Stimulated activated CD8-positive, alpha-beta memory T cell treated with anti-CD3 and anti-CD28 coated beads, Interleukin-12 subunit alpha, Interleukin-12 subunit beta, amount 100 ng/mL, for 1 hour (primary cell): ENCODE measurements around the gene SORBS1.

Experiments
- DNase-seq: peaks from one replicate; pipeline ENCODE4 v3.0.0-alpha.2; 2020; ENCODE audit warnings: low read depth

SORBS1 gene

DNA sequence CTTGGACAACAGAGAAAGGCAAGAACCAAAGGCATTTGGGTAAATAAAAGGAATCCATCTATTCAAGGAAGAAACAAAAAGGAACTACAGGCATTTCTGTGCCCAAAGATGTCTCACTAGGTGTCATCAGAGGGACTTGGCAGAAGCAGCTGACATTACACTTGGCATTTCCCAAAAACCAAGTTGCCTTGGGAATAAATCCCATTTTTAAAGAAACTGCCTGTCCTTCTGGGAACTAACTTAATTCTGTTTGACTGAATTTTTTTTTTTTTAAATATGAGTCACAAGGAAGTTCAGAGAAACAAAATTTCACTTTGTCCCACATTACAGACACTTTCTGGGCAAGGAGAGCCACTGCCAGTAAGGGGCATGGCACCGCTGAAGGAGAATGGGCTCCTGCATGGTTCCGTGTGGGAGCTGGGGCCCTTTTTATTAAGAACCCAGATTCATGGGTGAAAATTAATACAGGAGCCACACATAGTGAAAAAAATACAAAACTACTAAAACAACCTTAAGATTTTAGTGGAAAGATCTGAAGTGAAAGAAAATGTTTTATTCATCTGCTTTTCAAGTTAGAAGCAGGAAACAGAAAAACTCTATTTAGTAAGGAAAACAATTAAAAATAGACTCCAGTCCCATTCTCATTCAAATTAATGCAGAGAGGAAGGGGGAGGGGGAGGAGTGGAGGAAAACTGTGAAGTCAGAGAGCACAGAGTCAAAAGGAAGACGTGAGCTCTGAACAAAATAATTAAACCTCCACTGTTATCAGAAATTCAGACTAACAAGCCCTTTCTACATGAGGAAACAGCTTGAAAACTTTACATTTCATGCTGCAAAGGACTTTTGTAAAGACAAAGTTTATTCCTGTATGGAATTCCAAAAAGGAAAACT is 151.9 kb downstream of the SORBS1 start:
- no peak for DNase-seq

DNA sequence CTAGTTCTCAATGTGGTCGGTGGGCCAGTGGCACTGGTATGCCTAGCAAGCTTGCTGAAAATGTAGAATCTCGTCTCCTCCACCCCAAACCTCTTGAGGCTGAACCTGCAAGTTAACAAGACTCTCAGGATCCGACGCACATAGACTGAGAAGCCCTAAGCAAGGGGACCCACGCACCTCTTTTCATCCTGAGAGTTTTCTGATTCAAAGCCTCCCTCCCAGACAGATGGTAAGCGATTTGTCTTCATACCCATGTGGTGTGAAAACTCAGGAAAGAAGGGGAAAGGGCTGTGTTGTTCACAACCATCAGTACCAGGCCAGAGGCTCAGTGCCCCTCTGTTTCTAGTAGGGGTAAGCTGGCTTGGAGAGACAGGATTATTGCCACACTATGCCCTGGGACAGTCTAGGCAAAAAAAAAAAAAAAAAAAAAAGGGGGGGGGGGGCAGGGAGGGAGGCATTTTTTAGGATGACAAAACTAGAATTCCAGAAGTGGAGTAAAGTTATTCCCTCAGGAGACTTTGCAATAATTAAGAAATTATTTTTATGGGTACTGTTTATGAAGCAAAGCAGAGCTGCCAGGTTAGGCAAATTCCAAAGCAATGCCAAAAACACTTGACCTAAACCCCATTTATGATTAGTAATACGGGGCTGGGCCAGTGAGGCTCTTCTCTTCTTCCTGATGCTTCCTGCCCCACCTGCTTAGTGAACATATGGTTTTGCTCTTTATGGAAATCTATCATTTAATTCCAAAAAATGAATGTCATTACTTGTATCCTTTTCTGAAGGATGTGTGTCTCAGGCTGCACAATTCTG is 152.8 kb downstream of the SORBS1 start:
- DNase-seq, result no peak

DNA sequence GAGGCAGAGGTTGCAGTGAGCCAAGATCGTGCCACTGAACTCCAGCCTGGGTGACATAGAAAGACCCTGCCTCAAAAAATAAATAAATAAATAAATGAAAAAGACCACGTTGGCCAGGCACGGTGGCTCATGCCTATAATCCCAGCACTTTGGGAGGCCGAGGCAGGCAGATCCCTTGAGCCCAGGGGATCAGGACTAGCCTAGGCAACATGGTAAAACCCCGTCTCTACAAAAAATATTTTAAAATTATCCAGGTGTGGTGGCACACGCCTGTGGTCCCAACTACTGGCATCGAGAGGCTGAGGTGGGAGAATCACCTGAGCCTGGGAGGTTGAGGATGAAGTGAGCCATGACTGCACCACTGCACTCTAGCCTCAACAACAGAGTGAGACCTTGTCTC is 153.6 kb downstream of the SORBS1 start:
- DNase-seq, result no peak

DNA sequence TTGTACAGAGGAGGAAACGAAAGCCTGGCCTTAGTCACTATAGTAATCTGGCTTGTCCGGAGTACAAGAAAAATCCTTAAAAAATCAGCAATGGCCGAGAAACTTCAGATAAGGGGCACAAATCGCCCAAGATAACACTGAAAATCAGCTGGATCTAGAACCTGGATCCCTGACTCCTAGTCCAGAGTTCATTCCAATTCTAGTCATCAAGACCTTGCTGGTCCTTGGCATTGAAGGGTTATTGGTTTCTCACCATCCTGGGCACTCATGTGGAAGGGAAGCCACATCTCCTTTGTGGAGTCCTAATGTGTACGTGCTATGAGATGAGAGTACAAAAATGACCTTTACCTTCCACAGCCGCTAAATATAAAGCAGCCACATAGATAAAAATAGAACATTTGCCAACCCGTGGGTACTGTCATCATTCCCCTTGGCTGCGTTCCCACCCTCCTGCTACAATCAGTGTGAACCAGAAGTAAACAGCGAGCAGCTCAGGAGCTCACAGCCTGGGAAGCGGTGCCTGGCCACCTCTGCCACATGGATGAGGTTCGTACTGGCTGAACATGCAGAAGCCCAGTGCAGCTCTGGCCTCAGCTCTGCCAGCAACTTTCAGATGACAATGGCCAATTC is 154.4 kb downstream of the SORBS1 start:
- DNase-seq, result no peak

DNA sequence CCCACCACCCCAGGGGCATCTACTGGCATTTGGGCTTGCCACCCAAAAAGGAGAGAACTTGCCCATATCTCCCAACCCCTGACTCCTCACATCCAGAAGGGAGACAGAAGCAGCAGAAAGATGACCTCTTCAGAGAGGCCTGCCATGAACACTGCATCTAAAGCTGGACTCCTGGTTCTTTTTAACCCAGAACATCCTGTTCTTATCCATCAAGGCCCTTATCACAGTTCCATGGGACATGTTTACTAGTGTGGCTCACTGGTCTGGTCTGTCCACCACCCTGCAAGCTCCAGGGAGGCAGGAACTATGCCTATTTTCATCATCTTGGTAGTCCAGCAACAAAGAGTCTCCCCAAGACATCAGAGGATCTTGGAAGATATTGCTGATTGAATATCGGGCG is 155.5 kb downstream of the SORBS1 start:
- DNase-seq, result no peak

DNA sequence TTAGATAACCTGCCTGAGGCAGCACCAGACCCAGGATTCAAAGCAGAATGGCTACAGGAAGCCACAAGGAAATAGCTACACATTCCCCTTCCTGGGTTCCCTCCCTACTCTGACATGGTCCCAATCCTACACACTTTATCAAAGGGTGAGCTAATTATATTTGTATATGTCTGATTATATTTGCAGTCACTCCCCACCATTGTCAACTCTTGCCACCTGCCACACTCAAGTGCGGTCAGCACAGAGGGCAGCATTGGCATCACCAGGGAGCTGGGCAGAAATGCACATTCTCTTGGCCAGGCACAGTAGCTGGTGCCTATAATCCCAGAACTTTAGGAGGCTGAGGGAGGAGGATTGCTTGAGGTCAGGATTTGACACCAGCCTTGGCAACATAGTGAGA is 156.3 kb downstream of the SORBS1 start:
- no peak for DNase-seq

DNA sequence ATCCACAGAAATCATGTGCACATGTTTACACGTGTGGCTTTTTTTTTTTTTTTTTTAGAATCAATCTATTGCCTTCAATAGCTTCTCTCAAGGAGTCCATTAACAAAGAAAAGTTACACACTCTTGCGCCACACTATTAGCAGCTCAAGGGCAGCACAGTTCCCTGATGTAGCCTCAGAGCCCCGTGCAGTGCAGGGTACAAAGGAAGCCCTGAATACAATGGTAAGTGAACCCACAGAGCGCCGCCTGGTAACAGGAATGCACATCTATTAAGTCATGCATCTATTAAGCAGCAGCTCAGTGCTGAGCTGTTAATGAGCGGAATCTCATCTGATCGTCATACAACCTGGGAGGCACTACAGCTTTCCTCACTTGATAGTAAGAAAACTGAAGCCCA is 156.7 kb downstream of the SORBS1 start:
- DNase-seq, result no peak

DNA sequence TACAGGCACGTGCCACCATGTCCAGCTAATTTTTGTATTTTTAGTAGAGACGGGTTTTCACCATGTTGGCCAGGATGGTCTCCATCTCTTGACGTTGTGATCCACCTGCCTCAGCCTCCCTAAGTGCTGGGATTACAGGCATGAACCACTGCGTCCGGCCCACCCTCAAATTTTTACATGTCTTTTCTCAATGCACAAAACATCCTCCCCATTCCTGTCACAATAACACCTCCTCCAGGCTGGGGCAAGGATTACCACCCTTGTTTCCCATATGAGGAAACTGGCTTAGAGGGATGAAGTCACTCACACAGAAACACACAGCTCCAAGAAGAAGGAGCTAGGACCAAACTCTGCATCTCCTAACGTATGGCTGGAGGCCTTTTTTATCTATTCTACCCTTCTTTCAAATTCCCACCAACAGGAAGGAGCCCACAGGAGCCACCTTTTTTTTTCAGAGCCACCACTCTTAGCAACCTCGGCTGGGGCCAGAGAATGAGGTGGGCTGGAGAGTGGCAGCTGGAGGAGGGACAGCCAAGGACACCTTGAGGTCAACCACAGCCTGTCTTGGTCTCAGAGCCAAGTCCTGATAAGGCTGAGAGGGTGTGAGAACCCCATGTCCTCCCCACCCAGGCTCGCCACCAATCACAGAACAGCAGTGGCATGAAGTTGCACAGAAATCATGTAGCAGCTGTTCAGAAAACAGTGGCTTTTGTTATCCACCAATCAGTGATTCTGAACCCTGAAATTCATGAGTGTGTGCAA is 157.3 kb downstream of the SORBS1 start:
- no peak for DNase-seq

DNA sequence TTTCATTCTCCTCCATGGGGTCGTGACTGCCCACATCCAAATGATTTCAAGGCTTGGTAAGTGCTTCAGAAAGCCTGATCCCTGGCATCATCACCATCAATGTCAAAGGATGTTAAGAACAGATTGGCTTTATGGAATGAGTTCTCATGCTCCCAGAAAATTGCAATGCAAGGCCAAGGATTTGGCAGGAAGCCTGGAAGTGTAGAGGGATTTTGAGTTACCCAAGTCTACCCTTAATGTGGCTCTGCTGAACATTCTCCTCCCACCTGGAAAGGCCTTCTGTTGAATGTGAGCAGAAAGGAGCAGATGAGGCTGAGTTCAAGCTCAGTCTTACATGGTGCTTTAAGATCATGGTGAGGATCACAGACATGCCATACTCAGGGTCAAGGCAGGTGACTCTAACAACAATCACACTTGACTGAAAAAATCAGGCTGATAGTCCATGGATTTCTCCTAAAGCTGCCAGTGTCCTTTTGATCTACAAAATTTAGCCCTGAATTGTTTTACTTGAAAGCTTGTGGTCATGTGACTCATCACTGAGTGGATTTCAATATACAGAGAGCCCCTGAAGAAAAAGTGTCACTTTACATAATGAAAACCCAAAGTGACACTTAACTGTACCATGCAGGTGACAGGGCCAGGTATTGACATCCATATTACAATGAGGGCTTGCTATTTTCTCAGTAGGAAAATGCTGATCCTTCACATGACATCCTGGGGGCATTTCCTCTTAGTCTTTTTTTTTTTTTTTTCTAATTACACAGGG is 159.3 kb downstream of the SORBS1 start:
- DNase-seq, result no peak

DNA sequence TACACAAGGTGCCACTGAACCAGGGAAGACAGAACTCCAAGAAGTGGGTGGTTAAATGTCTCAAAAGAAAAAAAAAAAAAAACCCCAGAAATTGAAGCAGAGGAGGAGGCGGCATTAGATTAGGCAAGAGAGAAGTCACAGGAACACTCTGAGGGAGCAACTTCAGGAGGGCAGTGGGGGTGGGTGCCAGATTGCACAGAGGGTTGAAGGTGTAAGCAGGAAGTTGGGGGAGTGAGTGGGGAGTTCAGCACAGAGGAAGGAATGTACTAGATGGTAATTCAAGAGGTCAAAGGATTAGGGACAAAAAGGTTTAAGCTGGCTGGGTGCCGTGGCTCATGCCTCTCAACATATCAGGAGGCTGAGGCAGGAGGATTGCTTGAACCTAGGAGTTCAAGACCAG is 160.4 kb downstream of the SORBS1 start:
- DNase-seq, result no peak

DNA sequence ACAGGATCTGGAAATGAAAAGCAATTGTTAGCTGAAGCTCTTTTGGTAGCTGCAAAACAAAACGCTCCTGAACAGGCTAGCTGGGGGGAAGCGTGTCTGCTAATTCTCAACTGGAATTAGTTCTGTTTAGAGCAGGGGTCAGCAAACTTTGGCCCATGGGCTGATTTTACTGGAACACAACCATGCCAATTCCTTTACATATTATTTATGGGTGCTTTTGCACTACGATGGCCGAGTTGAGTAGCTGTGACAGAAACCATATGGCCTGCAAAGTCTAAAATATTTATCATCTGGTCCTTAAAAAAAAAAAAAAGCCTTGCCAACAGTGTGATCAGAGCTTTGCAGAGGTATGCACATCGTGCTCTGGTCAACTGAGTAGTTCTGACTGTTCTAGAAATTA is 162.0 kb downstream of the SORBS1 start:
- no peak for DNase-seq

DNA sequence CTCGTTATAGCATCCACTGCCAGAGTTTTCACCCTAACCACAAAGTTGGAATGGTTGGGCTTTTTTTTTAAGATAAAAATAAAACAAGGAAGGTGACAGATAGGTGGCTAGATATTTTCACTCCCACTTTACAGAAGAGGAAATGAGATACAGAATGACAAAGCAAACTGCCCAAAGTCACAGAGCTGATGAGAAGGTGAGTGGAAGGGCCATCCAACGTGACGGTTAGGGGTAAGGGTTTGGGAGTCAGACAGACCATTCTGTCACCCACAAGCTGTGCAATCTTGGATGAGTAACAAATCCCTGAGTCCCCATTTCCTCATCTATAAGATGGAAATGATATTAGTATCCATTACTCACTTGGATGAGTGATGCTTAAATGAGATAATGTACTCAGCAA is 163.4 kb downstream of the SORBS1 start:
- no peak for DNase-seq

DNA sequence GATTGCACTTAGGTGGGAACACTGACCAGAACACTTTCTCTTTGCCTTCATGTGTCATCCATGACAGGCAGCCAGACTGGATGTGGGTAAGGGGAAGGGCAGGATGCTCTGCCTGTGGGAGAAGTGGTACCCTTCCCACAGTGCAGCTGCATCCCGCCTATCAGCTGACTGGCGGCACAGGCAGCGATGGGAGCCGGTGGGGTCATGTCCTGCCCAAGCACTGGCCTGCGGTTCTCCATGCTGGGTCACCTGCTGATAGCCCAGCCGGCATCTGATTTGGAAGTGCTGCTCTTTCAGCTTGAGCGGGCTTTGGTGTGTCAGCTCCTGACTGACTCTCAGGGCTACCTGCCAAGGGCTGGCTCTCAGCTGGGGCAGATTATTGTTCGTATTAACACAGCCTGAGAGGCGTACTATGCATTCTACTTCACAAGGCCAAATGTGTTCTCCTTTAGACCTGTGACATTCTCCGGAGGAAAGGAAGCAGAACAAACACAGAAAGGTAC is 165.2 kb downstream of the SORBS1 start:
- DNase-seq, result no peak

DNA sequence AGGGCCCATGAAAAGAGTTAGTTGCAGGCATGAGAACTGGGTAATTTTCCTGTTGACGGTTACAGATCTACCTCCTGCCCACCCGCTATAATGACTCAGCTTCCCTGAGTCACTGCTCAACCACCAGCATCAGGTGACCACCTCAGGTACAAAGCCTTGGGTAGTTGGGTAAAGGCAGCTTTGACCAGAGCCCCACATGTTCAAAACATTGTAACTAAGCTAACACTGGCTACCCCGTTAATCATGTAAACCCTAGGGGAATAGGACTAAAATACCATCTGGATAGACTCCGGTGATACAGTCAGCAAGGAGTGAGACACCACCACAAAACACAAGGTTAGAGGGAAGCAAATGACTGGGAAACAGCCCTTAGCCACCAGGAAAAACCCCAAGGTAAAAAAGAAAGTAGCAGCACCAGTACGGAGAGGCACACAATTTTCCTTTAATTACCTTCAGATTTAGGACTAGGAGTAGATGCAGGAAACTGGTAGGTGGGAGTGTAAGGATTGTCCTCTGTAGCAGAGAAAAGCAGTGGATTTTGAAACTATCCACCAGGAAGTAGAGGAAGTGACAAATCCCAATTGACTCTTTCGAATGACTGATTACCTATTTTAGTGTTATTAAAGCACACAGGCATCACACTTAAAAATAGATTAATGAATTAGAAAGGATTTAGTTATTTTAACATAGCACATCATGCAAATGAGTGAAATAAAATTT is 166.8 kb downstream of the SORBS1 start:
- no peak for DNase-seq

DNA sequence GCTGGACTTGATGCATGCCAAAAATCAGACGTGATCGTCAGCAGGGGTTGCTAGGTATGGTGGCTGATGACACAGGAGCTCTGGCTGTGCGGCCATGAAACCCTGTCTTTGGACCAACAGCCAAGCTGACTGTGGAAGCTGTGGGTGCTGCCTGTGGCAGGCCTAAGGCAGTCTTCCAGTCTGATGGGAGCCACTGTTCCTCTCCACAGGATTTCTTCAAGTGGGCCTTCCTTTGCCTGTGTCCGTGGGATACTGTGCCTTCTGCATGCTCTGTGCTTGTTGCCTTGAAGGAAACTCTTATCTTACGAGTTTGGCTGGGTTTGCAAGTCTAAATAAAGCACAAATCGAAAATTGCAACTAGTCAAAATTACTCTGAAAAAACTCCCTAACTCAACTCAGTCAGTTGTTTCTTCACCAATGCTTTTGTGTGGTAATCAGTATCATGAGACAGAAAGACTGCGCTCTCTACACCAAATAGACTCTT is 168.4 kb downstream of the SORBS1 start:
- DNase-seq, result no peak

DNA sequence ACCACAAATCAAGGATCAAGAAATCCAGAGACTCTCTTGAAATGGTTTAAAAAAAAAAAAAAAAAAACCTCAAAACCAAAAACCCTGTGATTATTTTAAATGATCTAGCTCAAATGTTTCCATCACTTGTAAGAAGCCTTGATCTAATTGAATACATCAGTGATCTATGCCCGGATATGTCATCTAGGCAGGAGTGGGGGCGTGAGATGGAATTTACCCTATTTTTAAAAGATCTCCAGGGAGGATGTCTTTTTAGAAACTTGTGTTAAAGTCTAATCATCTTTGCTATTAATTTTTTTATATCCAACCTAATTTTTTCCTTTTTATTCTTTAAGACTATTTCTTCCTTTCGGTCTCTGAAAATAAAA is 169.0 kb downstream of the SORBS1 start:
- DNase-seq, result no peak

DNA sequence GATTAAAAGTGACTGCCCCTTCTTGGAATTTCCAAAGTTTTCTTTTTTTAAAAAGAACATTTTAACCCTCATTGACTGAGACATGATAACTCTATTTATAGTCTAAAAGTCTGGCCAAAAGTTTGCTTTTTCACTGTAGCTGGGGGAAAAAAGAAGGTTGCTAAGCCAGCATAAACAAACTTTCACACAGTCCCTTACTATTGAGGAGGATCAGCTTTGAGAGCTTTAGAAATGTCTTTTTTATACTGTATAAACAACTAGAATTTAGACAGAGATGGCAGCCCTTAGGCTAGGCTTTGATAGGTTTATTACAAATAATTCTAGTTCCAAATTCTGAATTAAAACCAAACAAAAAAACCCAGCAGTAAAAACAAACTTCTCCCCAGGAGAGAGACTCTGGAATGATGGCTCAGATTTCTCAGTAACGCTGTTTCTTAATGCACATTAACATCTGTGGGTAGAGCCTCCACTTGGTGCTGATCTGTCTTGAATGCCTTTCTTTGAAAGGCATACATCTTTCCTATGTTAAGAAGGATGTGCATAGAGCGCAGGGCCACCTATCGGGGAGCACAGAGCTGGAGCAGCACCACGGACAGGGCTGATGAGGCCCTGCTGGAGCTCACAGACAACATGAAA is 169.5 kb downstream of the SORBS1 start:
- DNase-seq, result no peak

DNA sequence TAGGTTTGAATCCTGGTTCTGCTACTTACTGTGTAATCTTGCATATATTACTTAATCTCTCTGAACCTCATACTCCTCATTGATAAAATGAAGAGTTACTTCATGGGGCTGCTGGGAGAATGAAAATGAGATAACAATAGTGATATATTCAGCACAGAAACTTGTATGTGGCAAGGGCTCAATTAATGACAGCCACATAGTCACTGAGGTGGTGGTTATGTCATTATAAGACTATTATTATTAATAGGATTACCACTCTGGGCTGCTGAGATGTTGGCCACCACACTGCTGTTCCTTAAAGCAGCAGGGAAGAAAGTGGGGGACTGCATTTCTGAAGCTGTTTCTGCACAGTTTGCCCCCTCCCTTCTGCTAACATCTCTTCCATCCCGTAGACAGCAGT is 170.0 kb downstream of the SORBS1 start:
- DNase-seq, result no peak

DNA sequence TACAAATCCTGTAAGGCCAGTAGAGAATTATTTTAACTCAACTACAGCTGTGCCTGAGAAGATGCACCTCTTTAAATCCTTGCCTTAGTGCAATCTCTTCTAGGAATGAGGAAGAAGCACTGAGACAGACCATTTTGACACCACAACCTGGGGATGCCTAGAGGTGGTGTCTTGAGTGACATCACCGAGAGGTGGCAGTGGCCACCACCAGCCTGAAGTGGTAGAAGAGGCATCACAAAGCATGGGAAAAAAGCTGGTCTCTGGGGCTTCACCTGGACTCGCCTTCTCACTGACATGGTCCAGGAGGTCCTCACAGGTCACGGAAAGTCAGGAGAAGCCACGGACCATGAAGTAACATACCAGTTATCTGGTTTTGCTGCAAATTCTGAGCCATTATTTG is 171.2 kb downstream of the SORBS1 start:
- no peak for DNase-seq

DNA sequence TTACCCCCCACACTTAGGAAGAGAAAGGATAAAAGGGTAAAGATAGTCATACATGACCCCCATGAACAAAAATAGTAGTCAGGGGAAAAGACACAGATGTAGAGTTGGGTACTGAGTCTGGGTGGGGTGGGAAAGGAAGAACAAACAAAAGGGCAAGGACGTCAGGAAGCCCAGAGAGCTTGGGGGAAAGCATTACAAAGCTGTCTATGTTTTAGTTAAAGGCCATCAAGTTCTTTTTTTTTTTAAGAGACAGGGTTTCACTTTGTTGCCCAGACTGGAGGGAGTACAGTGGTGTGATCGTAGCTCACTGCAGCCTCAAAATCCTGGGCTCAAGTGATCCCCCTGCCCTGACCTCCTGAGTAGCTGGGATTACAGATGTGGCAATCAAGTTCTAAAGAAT is 172.0 kb downstream of the SORBS1 start:
- DNase-seq, result no peak
